IMR-90 (cell line): ENCODE results near the gene RPS28. TPM values are rescaled to one million over a fixed set of nuclear protein-coding genes. Genes with fewer than 3 reads are reported as not detected.

Experiments used
- ATAC-seq: fragments of 200-7000 bp; cut with Tn5 transposase; 2 replicates; pipeline ENCODE4 v1.9.1; 2020; ENCODE audit warnings: low read depth, mild to moderate bottlenecking, moderate library complexity
- BruUV-seq: library from RNA; stranded (reverse); fragments of 400-500 nt; replicated peaks from 2 replicates; lab custom pipeline; 2021; lab: Mats Ljungman, UMichigan
- CTCF ChIA-PET: fragments of 300-600 bp; formaldehyde crosslinking; extraction: SDS; loops from one replicate; lab custom pipeline; 2021; ENCODE audit warnings: antibody characterized with exemption; lab: Yijun Ruan, JAX
- POLR2A ChIA-PET: fragments of 300-600 bp; sonication (Branson Sonifier 250); formaldehyde crosslinking; loops from one replicate; lab custom pipeline; 2022; ENCODE audit warnings: antibody characterized with exemption; ENCODE audit not compliant: unreplicated experiment; lab: Charles Lee
- DNase-seq: peaks from one replicate; pipeline ENCODE4 v3.0.0; 2013
- H2AFZ ChIP-seq: replicated peaks from 2 replicates; pipeline ENCODE3; 2013; ENCODE audit warnings: low read length, mild to moderate bottlenecking; ENCODE audit not compliant: poor library complexity
- H2AK5ac ChIP-seq: 2 replicates; pipeline ENCODE4 v1.6.1; 2013; ENCODE audit warnings: low read depth, low read length, inconsistent platforms
- H2AK9ac ChIP-seq: replicated peaks from 2 replicates; pipeline ENCODE3; 2013; ENCODE audit warnings: mild to moderate bottlenecking, low read depth, low read length, moderate library complexity; ENCODE audit not compliant: poor library complexity
- H2BK120ac ChIP-seq: 2 replicates; pipeline ENCODE4 v1.6.1; 2013; ENCODE audit warnings: low read depth, low read length, inconsistent platforms
- H2BK15ac ChIP-seq: 3 replicates; pipeline ENCODE4 v1.6.1; 2013; ENCODE audit warnings: low read depth, low read length, inconsistent platforms
- H2BK20ac ChIP-seq: 2 replicates; pipeline ENCODE4 v1.6.1; 2013; ENCODE audit warnings: low read depth, mild to moderate bottlenecking, inconsistent platforms, low read length, moderate library complexity
- H2BK5ac ChIP-seq: 2 replicates; pipeline ENCODE4 v1.6.1; 2013; ENCODE audit warnings: mild to moderate bottlenecking, low read depth, low read length, inconsistent platforms; ENCODE audit not compliant: poor library complexity, severe bottlenecking
- H3K14ac ChIP-seq: replicated peaks from 2 replicates; pipeline ENCODE4 v1.6.1; 2013; ENCODE audit warnings: low read depth, low read length, inconsistent platforms
- H3K18ac ChIP-seq: 2 replicates; pipeline ENCODE4 v1.6.1; 2013; ENCODE audit warnings: low read depth, low read length, control low read depth
- H3K23ac ChIP-seq: 2 replicates; pipeline ENCODE4 v1.6.1; 2013; ENCODE audit warnings: low read depth, low read length, inconsistent platforms
- H3K27ac ChIP-seq: 2 replicates; pipeline ENCODE4 v1.5.1; 2013; ENCODE audit warnings: mild to moderate bottlenecking, control low read depth, low read length; ENCODE audit not compliant: insufficient read depth
- H3K27me3 ChIP-seq: 2 replicates; pipeline ENCODE4 v1.6.1; 2013; ENCODE audit warnings: low read length; ENCODE audit not compliant: control insufficient read depth, insufficient read depth
- H3K36me3 ChIP-seq: 2 replicates; pipeline ENCODE4 v1.6.1; 2013; ENCODE audit warnings: low read length, mixed read lengths; ENCODE audit not compliant: control insufficient read depth, insufficient read depth
- H3K4ac ChIP-seq: 2 replicates; pipeline ENCODE4 v1.6.1; 2013; ENCODE audit warnings: low read depth, low read length, inconsistent platforms
- H3K4me1 ChIP-seq: 2 replicates; pipeline ENCODE4 v1.6.1; 2013; ENCODE audit warnings: low read length, mixed read lengths; ENCODE audit not compliant: control insufficient read depth, insufficient read depth
- H3K4me2 ChIP-seq: 2 replicates; pipeline ENCODE4 v1.6.1; 2013; ENCODE audit warnings: low read depth, mild to moderate bottlenecking, control low read depth, low read length, moderate library complexity
- H3K4me3 ChIP-seq: 2 replicates; pipeline ENCODE4 v1.5.1; 2013; ENCODE audit warnings: low read depth, mild to moderate bottlenecking, control low read depth, low read length, moderate library complexity; ENCODE audit not compliant: insufficient read depth
- H3K56ac ChIP-seq: 2 replicates; pipeline ENCODE4 v1.6.1; 2013; ENCODE audit warnings: low read length, inconsistent platforms; ENCODE audit not compliant: insufficient read depth; ENCODE audit errors: extremely low read depth
- H3K79me1 ChIP-seq, 2 experiments: 2 replicates each; pipeline ENCODE4 v1.6.1; 2013; ENCODE audit warnings: low read length in 2 of 2, inconsistent platforms in 1 of 2, low read depth in 1 of 2
- H3K9ac ChIP-seq: 2 replicates; pipeline ENCODE4 v1.6.1; 2013; ENCODE audit warnings: low read depth, low read length, control low read depth
- H3K9me1 ChIP-seq: 2 replicates; pipeline ENCODE4 v1.6.1; 2013; ENCODE audit warnings: low read length, inconsistent platforms; ENCODE audit not compliant: insufficient read depth
- H3K9me3 ChIP-seq: 2 replicates; pipeline ENCODE4 v1.6.1; 2013; ENCODE audit warnings: low read length; ENCODE audit not compliant: control insufficient read depth, insufficient read depth
- H4K20me1 ChIP-seq: 2 replicates; pipeline ENCODE4 v1.6.1; 2013; ENCODE audit warnings: low read length, inconsistent platforms; ENCODE audit not compliant: insufficient read depth
- H4K5ac ChIP-seq: 2 replicates; pipeline ENCODE4 v1.6.1; 2013; ENCODE audit warnings: mild to moderate bottlenecking, low read depth, low read length, control low read depth
- H4K8ac ChIP-seq, 2 experiments: 2 replicates each; pipeline ENCODE4 v1.6.1; 2013; ENCODE audit warnings: low read depth in 2 of 2, low read length in 2 of 2, control low read depth in 1 of 2, inconsistent platforms in 1 of 2
- H4K91ac ChIP-seq: 2 replicates; pipeline ENCODE4 v1.6.1; 2013; ENCODE audit warnings: low read depth, low read length, inconsistent platforms; ENCODE audit not compliant: insufficient read depth
- CEBPB ChIP-seq: IDR thresholded peaks from 2 replicates; pipeline ENCODE4 v1.6.1; 2012; ENCODE audit warnings: low read depth, low read length, improper control_type of control experiment
- CHD1 ChIP-seq: IDR thresholded peaks from 2 replicates; pipeline ENCODE4 v1.6.1; 2012; ENCODE audit warnings: low read depth, low read length, improper control_type of control experiment
- ELK1 ChIP-seq: fragments of 150-350 bp; IDR thresholded peaks from 2 replicates; pipeline ENCODE4 v1.6.1; 2016; ENCODE audit warnings: low read depth, mild to moderate bottlenecking, low read length, moderate library complexity, borderline replicate concordance
- FOS ChIP-seq: fragments of 150-350 bp; IDR thresholded peaks from 2 replicates; pipeline ENCODE4 v1.6.1; 2016; ENCODE audit warnings: low read depth, low read length
- NFE2L2 ChIP-seq: fragments of 150-350 bp; IDR thresholded peaks from 2 replicates; pipeline ENCODE4 v1.6.1; 2016; ENCODE audit warnings: low read depth, mild to moderate bottlenecking, low read length
- POLR2A ChIP-seq: IDR thresholded peaks from 2 replicates; pipeline ENCODE4 v1.6.1; 2012; ENCODE audit warnings: mild to moderate bottlenecking, low read depth, low read length
- RCOR1 ChIP-seq: IDR thresholded peaks from 2 replicates; pipeline ENCODE4 v1.6.1; 2012; ENCODE audit warnings: mild to moderate bottlenecking, low read length, improper control_type of control experiment; ENCODE audit not compliant: insufficient replicate concordance
- RFX5 ChIP-seq: IDR thresholded peaks from 2 replicates; pipeline ENCODE4 v1.8.0; 2012; ENCODE audit warnings: low read depth, mild to moderate bottlenecking, low read length, moderate library complexity
- WGBS, 2 experiments: methylation state at CpG; one replicate each; pipeline versions ENCODE4 v1.1.5 to v1.1.7; 2013; ENCODE audit warnings: missing lambda C conversion rate in 2 of 2; ENCODE audit not compliant: insufficient read length in 1 of 2; ENCODE audit errors: extremely low coverage in 2 of 2; 5-methylcytosine and 5-hydroxymethylcytosine counted together
- dilution Hi-C: fragments of 300-500 bp; cut with HindIII; formaldehyde crosslinking; loops from one replicate; pipeline ENCODE4 v1.14.3; 2018; ENCODE audit warnings: low sequenced_read_pairs; ENCODE audit not compliant: unreplicated experiment
- in situ Hi-C: fragments of 300-500 bp; cut with MboI; formaldehyde crosslinking; loops from 3 replicates; pipeline ENCODE4 v1.14.3; 2019; ENCODE audit warnings: low sequenced_read_pairs, inconsistent platforms, mixed read lengths
- intact Hi-C: fragments of 100-400 bp; cut with micrococcal nuclease; formaldehyde crosslinking; loops from 2 replicates; pipeline ENCODE4 v1.10.0; 2022
- polyA plus RNA-seq, 3 experiments: library from polyadenylated mRNA; depleted of rRNA; stranded (reverse); fragments of >200 nt; gene quantifications; 2 replicates each; pipeline ENCODE4 v1.2.3, GENCODE V29; 2012; ENCODE audit warnings: low replicate concordance in 1 of 3
- total RNA-seq: library from RNA; depleted of rRNA; stranded (reverse); fragments of >200 nt; gene quantifications from 2 replicates; pipeline ENCODE4 v1.2.3, GENCODE V29; 2012

Gene RPS28
- total and polyA plus RNA-seq, 2 of the 4 experiments (the other 2 are of a cell fraction), result 143 to 643 TPM

GRCh38 chr19:8342316-8342683 lies 21.0 kb downstream of the RPS28 start:
- dilution Hi-C loops (no loop called here), in situ Hi-C loops (loop anchor here (5.0 kb wide), 1 partner anchor 230 kb away; no protein-coding TSS in a partner anchor), intact Hi-C loops (no loop called here)
- Histone ChIP-seq H4K91ac (no peak overlapping the region), H2BK20ac (no peak overlapping the region), H2AFZ (no peak overlapping the region), H3K27ac (no peak overlapping the region), H3K9me1 (no peaks in the 10 kb centered on the region), H3K4me1 (peaks cover 4% of the 10 kb centered on the region; the same call in 1 of the 2 replicates), H3K56ac (no peak overlapping the region), H3K27me3 (peaks cover 15% of the 10 kb centered on the region; the same call in 1 of the 2 replicates), H2BK15ac (no peak overlapping the region), H2BK5ac (no peak overlapping the region), H3K79me1 (no peaks in the 10 kb centered on the region), H2BK120ac (no peak overlapping the region), H4K5ac (no peak overlapping the region), H3K23ac (no peak overlapping the region), H2AK5ac (no peak overlapping the region; the same call in 1 of the 2 replicates), H3K9me3 (no peaks in the 10 kb centered on the region), H3K4me2 (no peak overlapping the region), H3K9ac (no peak overlapping the region), H4K20me1 (no peaks in the 10 kb centered on the region), H4K8ac (no peak overlapping the region), H3K14ac (no peak overlapping the region), H3K36me3 (no peaks in the 10 kb centered on the region), H3K18ac (no peak overlapping the region), H2AK9ac (no peak overlapping the region), H3K4me3 (no peak overlapping the region), H3K4ac (no peak overlapping the region)
- ATAC-seq (no peak), DNase-seq (no peak)
- 65% methylated on average over 5 of the region's 14 CpGs; no CpG with 5 or more reads in 1 of the 2 experiments for WGBS, 2 experiments
- ChIA-PET CTCF (no interaction called here), POLR2A (no interaction called here)
- BruUV-seq, result no TSS peak
- TF ChIP-seq NFE2L2 (no peak), RFX5 (no peak), POLR2A (no peak), ELK1 (no peak), CEBPB (no peak), CHD1 (no peak), RCOR1 (no peak), FOS (no peak)
